Measurements from ENCODE around the gene NLRX1. TPM values are rescaled to one million over a fixed set of nuclear protein-coding genes. Genes with fewer than 3 reads are reported as not detected.
A peak's percentile ranks its signal among the peaks of the same experiment; 100 is the strongest.
"Not testable (repeated sequence)": the region's sequence is repeated elsewhere in the genome, so short reads cannot be mapped to it uniquely, and the experiment has no call there.

NLRX1 gene
- total RNA-seq, 1 donor from 2014 or later, result 17.7 TPM

DNA sequence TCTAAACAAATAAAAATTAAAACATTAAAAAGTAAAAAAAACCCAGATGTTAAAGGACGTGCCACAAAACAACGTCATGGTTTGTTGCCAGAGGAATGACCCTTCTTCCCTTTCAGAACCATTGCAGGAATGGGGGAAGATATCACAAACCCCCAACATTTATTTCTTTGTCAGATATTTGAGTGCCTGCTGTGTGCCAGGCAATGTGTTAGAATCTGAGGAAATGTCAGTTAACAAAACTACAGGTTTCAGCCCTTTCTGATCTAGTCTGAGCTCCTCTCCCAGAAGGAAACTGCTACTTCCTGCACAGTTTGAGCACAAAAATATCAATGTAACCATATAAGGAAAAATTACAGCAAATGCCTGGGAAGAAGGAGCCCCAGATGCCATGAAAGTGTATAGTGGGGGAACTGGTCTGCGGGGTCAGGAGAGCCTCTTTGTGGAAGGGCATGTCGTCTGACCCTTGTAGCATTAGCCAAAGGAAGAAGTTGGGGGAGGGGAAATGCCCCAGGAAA is 9.7 kb downstream of the NLRX1 start:
- Histone ChIP-seq H3K36me3 (peaks cover 40% of the 10 kb centered on the region), H3K4me3 (no peak overlapping the region), H3K27me3 (no peaks in the 10 kb centered on the region), H3K9me3 (no peaks in the 10 kb centered on the region), H3K4me1 (no peaks in the 10 kb centered on the region), H3K27ac (no peak overlapping the region)
- intact Hi-C loops (cut with DNase I), result no loop called here
- TF ChIP-seq, protein P1, sequence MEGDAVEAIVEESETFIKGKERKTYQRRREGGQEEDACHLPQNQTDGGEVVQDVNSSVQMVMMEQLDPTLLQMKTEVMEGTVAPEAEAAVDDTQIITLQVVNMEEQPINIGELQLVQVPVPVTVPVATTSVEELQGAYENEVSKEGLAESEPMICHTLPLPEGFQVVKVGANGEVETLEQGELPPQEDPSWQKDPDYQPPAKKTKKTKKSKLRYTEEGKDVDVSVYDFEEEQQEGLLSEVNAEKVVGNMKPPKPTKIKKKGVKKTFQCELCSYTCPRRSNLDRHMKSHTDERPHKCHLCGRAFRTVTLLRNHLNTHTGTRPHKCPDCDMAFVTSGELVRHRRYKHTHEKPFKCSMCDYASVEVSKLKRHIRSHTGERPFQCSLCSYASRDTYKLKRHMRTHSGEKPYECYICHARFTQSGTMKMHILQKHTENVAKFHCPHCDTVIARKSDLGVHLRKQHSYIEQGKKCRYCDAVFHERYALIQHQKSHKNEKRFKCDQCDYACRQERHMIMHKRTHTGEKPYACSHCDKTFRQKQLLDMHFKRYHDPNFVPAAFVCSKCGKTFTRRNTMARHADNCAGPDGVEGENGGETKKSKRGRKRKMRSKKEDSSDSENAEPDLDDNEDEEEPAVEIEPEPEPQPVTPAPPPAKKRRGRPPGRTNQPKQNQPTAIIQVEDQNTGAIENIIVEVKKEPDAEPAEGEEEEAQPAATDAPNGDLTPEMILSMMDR (IDR thresholded peaks at IDR 0.05), result no peak
- no peak for ATAC-seq
- no peak for DNase-seq

DNA sequence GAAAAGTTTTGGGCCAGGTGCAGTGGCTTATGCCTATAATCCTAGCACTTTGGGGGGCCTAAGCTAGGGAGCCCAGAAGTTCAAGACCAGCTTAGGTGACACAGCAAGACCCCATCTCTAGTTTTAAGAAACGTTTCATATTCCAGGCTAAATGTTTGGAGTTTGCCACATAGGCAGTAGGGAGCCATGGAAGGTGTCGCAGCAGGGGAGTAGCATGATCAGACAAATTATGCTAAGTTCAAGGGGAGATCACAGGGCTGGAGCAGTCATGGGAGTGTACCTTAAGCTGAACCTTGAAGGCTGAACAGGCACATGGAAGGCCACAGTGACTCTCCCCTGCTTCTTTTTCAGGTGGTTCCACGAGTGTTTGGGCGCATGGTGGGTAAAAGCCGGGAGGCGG is 10.8 kb downstream of the NLRX1 start:
- ATAC-seq (no peak), DNase-seq (no peak)
- H3K4me3 ChIP-seq, result no peak overlapping the region
- H3K4me1 ChIP-seq, result no peaks in the 10 kb centered on the region
- H3K27ac ChIP-seq, result no peak overlapping the region
- intact Hi-C loops (cut with DNase I), result no loop called here
- peaks cover 31% of the 10 kb centered on the region for H3K36me3 ChIP-seq
- H3K9me3 ChIP-seq, result no peaks in the 10 kb centered on the region
- TF ChIP-seq, protein P1 (IDR thresholded peaks at IDR 0.05), result no peak
- no peaks in the 10 kb centered on the region for H3K27me3 ChIP-seq

DNA sequence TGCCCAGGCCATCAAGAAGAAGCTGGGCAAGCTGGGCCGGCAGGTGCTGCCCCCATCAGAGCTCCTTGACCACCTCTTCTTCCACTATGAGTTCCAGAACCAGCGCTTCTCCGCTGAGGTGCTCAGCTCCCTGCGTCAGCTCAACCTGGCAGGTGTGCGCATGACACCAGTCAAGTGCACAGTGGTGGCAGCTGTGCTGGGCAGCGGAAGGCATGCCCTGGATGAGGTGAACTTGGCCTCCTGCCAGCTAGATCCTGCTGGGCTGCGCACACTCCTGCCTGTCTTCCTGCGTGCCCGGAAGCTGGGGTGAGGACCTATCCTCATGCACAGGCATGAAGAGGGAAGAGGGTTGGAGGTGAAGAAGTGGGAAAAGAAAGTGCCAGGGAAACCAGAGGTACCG is 11.5 kb downstream of the NLRX1 start:
- TF ChIP-seq, protein P1 (IDR thresholded peaks at IDR 0.05), result no peak
- intact Hi-C loops (cut with DNase I), result no loop called here
- Histone ChIP-seq H3K36me3 (peaks cover 25% of the 10 kb centered on the region), H3K4me3 (no peak overlapping the region), H3K27ac (no peak overlapping the region), H3K9me3 (no peaks in the 10 kb centered on the region), H3K27me3 (no peaks in the 10 kb centered on the region), H3K4me1 (no peaks in the 10 kb centered on the region)
- ATAC-seq, result no peak
- no peak for DNase-seq

DNA sequence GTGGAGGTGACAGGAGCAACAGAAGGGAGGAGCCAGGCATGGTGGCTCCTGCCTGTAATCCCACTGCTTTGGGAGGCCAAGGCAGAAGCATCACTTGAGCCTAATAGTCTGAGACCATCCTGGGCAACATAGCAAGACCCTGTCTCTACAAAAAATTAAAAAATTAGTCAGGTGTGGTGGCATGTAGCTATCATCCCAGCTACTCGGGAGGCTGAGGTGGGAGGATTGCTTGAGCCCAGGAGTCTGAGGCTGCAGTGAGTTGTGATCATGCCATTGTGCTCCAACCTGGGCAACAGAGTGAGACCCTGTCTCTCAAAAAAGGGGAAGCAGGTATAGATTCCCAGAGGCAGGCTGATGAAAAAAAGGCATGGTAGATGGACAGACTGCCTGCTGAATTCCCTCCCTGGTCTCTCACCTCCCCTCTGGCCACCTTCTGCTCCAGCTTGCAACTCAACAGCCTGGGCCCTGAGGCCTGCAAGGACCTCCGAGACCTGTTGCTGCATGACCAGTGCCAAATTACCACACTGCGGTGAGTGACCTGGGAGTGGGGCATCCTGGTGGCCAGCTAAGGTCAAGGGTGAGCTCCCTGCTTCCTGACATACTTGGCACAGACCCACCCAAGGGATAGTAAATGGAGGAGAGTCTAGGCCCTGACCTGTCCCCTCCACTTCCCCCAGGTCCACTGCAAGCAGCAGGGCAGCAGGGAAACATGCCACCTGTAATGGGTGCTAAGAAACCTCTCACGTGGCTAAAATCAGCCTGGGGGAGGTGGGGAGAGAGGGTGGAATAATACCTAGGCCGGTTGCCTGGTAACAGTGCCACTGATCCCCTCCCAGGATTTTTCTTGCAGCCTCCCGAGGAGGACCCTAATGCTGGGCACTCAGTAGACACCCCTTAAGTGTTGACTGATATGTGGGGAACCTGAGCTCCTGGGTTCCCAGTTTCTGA is 12.5 kb downstream of the NLRX1 start:
- ATAC-seq (no peak), DNase-seq (no peak)
- H3K4me1 ChIP-seq, result no peaks in the 10 kb centered on the region
- TF ChIP-seq, protein P1 (IDR thresholded peaks at IDR 0.05), result no peak
- peaks cover 18% of the 10 kb centered on the region for H3K36me3 ChIP-seq
- no peaks in the 10 kb centered on the region for H3K27me3 ChIP-seq
- no peaks in the 10 kb centered on the region for H3K9me3 ChIP-seq
- H3K27ac ChIP-seq, result no peak overlapping the region
- H3K4me3 ChIP-seq, result no peak overlapping the region
- intact Hi-C loops (cut with DNase I), result no loop called here

GRCh38 chr11:119181677-119182412 is 13.3 kb downstream of the NLRX1 start:
- no peak overlapping the region for H3K4me3 ChIP-seq
- ATAC-seq (peak; percentile 50), DNase-seq (no peak)
- TF ChIP-seq, protein P1 (IDR thresholded peaks at IDR 0.05), result no peak
- no peaks in the 10 kb centered on the region for H3K27me3 ChIP-seq
- intact Hi-C loops (cut with DNase I), result no loop called here
- H3K36me3 ChIP-seq, result peaks cover 18% of the 10 kb centered on the region
- no peak overlapping the region for H3K27ac ChIP-seq
- H3K4me1 ChIP-seq, result no peaks in the 10 kb centered on the region
- no peaks in the 10 kb centered on the region for H3K9me3 ChIP-seq

DNA sequence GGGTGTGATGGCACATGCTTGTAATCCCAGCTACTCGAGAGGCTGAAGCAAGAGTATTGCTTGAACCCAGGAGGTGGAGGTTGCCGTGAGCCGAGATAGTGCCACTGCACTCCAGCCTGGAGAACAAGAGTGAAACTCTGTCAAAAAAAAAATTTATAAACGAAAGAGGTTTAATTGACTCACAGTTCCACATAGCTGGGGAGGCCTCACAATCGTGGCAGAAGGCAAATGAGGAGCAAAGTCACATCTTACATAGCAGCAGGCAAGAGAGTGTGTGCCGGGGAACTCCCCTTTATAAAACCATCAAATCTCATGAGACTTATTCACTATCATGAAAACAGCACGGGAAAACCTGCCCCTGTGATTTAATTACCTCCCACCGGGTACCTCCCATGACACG is 15.9 kb downstream of the NLRX1 start:
- H3K4me1 ChIP-seq; intact Hi-C loops (cut with DNase I); H3K9me3 ChIP-seq; DNase-seq; ATAC-seq; H3K27me3 ChIP-seq; H3K4me3 ChIP-seq; H3K27ac ChIP-seq: not testable (repeated sequence)
- peaks cover 11% of the 10 kb centered on the region for H3K36me3 ChIP-seq

All from upper lobe of right lung (tissue), 1 donor.